ENCODE data around the gene FAAP20. TPM values are rescaled to one million over a fixed set of nuclear protein-coding genes. Genes with fewer than 3 reads are reported as not detected.

FAAP20 gene
- total RNA-seq, 1 experiment from 2014 or later: 114 TPM

DNA sequence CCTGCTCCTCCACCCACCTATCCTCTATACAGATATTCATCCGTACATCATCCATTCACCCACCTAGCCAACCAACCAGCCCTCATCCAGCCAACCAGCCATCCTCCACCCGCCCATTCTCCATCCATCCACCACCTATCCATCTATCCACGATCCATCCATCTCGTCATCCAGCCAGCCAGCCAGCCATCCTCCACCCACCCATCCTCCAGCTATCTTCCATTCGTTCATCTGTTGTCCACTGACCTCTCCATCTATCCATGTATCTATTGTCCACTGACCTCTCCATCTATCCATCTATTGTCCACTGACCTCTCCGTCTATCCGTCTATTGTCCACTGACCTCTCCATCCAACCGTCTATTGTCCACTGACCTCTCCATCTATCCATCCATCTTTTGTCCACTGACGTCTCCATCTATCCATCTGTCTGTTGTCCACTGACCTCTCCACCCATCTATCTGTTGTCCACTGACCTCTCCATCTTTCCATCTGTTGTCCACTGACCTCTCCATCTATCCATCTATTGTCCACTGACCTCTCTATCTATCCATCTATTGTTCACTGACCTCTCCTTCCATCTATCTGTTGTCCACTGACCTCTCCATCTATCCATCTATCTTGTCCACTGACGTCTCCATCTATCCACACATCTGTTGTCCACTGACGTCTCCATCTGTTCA is 47.6 kb downstream of the FAAP20 start:
- intact Hi-C loops (cut with micrococcal nuclease): no loop called here
- ChIA-PET CTCF (no interaction called here), POLR2A (ENCODE audit: unreplicated experiment) (no interaction called here)
- no peaks in the 10 kb centered on the region for H3F3A ChIP-seq (ENCODE audit: low read length, unreplicated experiment)
- no TSS peak for BruUV-seq (replicated peaks)
- no peaks in the 10 kb centered on the region for H4K20me1 ChIP-seq (ENCODE audit: low read length)
- H3K9me3 ChIP-seq (ENCODE audit: low read length): no peaks in the 10 kb centered on the region
- DNase-seq: no peak
- no peak overlapping the region for H3K4me3 ChIP-seq (ENCODE audit: low read length)
- no peak overlapping the region for H3K9ac ChIP-seq (ENCODE audit: low read length)
- no peaks in the 10 kb centered on the region for H3K27me3 ChIP-seq (ENCODE audit: low read length)
- no peak overlapping the region for H3K27ac ChIP-seq (ENCODE audit: low read length)
- H2AFZ ChIP-seq (ENCODE audit: low read length): no peak overlapping the region
- H3K36me3 ChIP-seq (ENCODE audit: low read depth, low read length): 0 out of 2 replicates have a peak, but pooled peaks cover 10% of the 10 kb centered on the region
- H3K4me2 ChIP-seq (ENCODE audit: low read length): no peak overlapping the region
- no peak for ATAC-seq
- H3K9me2 ChIP-seq (replicated peaks; ENCODE audit: low read length): no peaks in the 10 kb centered on the region
- no peaks in the 10 kb centered on the region for H3K79me2 ChIP-seq (ENCODE audit: low read length)
- TF ChIP-seq EZH2phosphoT487 (IDR thresholded peaks at IDR 0.05; ENCODE audit: borderline replicate concordance, low read length): no peak
- no peak for TF ChIP-seq EZH2 (IDR thresholded peaks at IDR 0.05; ENCODE audit: low read length, unreplicated experiment)
- TF ChIP-seq, protein P1, sequence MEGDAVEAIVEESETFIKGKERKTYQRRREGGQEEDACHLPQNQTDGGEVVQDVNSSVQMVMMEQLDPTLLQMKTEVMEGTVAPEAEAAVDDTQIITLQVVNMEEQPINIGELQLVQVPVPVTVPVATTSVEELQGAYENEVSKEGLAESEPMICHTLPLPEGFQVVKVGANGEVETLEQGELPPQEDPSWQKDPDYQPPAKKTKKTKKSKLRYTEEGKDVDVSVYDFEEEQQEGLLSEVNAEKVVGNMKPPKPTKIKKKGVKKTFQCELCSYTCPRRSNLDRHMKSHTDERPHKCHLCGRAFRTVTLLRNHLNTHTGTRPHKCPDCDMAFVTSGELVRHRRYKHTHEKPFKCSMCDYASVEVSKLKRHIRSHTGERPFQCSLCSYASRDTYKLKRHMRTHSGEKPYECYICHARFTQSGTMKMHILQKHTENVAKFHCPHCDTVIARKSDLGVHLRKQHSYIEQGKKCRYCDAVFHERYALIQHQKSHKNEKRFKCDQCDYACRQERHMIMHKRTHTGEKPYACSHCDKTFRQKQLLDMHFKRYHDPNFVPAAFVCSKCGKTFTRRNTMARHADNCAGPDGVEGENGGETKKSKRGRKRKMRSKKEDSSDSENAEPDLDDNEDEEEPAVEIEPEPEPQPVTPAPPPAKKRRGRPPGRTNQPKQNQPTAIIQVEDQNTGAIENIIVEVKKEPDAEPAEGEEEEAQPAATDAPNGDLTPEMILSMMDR (conservative IDR thresholded peaks at IDR 0.05; ENCODE audit: low read depth, low read length): no peak
- H3K4me1 ChIP-seq (ENCODE audit: insufficient read depth, low read length): no peaks in the 10 kb centered on the region

DNA sequence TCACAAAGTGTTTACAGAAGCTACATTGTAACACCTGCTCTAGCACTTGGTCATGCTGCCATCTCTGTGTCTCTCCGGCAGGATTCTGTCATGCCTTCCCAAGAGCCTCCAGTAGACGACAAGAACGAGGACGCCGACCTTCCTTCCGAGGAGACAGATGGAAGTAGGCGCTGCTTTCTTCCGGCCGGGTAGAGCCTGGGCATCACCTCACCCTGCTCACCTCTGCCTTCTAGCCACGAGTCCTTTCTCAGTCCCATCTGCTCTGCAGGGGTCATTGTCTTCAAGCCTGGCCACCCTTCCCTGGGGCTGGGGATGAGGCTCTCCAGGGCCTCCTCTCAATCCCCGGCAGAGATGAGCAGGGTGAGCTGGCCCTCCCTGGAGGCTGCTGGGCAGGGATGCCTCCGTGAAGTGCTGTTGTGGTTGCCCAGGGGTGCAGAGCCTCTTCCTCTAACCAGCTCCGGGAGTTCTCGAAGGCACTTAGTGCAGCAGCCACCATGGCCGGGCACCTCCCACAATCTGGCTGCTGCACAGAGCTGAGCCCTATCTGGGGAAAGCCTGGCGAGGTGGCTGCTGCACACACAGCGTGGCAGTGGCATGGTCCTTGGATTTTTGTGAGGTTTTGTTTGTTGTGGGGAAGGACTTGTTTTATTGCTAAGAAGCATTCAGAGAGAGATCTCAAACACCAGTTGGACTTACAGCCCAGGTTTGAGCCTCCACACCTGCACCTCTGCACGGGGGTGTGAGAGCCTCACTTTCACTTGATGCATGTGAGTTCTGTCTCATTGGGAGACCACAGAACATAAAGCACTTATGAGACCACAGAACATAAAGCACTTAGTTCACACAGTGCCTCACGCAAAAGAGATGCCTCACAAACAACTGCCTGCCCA is 48.4 kb downstream of the FAAP20 start:
- 0 out of 2 replicates have a peak, but pooled peaks cover 10% of the 10 kb centered on the region for H3K36me3 ChIP-seq (ENCODE audit: low read depth, low read length)

More for the DNA sequence above, 48.4 kb downstream of the FAAP20 start:
- no peak overlapping the region for H3K4me2 ChIP-seq (ENCODE audit: low read length)
- intact Hi-C loops (cut with micrococcal nuclease): no loop called here
- ChIA-PET POLR2A (ENCODE audit: unreplicated experiment) (no interaction called here), CTCF (no interaction called here)
- H3K9ac ChIP-seq (ENCODE audit: low read length): no peak overlapping the region
- H3K4me3 ChIP-seq (ENCODE audit: low read length): no peak overlapping the region
- no peaks in the 10 kb centered on the region for H3K9me3 ChIP-seq (ENCODE audit: low read length)
- H3K27me3 ChIP-seq (ENCODE audit: low read length): no peaks in the 10 kb centered on the region
- no peaks in the 10 kb centered on the region for H3K4me1 ChIP-seq (ENCODE audit: insufficient read depth, low read length)
- DNase-seq (no peak), ATAC-seq (no peak)
- BruUV-seq (replicated peaks): no TSS peak
- no peaks in the 10 kb centered on the region for H3K79me2 ChIP-seq (ENCODE audit: low read length)
- no peak overlapping the region for H3K27ac ChIP-seq (ENCODE audit: low read length)
- H2AFZ ChIP-seq (ENCODE audit: low read length): no peak overlapping the region
- no peaks in the 10 kb centered on the region for H3F3A ChIP-seq (ENCODE audit: low read length, unreplicated experiment)
- no peaks in the 10 kb centered on the region for H3K9me2 ChIP-seq (replicated peaks; ENCODE audit: low read length)
- no peak for TF ChIP-seq EZH2phosphoT487 (IDR thresholded peaks at IDR 0.05; ENCODE audit: borderline replicate concordance, low read length)
- TF ChIP-seq EZH2 (IDR thresholded peaks at IDR 0.05; ENCODE audit: low read length, unreplicated experiment): no peak
- TF ChIP-seq, protein P1 (conservative IDR thresholded peaks at IDR 0.05; ENCODE audit: low read depth, low read length): no peak
- no peaks in the 10 kb centered on the region for H4K20me1 ChIP-seq (ENCODE audit: low read length)

Measured in PC-3 (cell line).